Liver (tissue), 9 donors: ENCODE results near the gene PDE4C. TPM values are rescaled to one million over a fixed set of nuclear protein-coding genes. Genes with fewer than 3 reads are reported as not detected.

Experiments used
- DNase-seq: peaks from one replicate; pipeline ENCODE4 v3.0.0-alpha.2; 2017; ENCODE audit warnings: low spot score
- H3K27ac ChIP-seq, 2 donors: one replicate each; pipeline ENCODE4 v1.7.0; 2013; ENCODE audit warnings: inconsistent platforms in 2 of 2, low read length in 2 of 2, control low read depth in 1 of 2, low read depth in 1 of 2, mild to moderate bottlenecking in 1 of 2
- H3K27me3 ChIP-seq, 4 donors: one replicate each; pipeline versions ENCODE4 v1.6.1 to v1.7.0; 2013; ENCODE audit warnings: low read length in 3 of 4, inconsistent platforms in 1 of 4, mild to moderate bottlenecking in 1 of 4, moderate library complexity in 1 of 4; ENCODE audit not compliant: control insufficient read depth in 4 of 4, insufficient read depth in 4 of 4
- H3K36me3 ChIP-seq, 4 donors: one replicate each; pipeline versions ENCODE4 v1.6.1 to v1.7.0; 2013; ENCODE audit warnings: low read length in 3 of 4, mild to moderate bottlenecking in 3 of 4, low read depth in 1 of 4, moderate library complexity in 1 of 4; ENCODE audit not compliant: control insufficient read depth in 4 of 4, insufficient read depth in 3 of 4
- H3K4me1 ChIP-seq, 4 donors: one replicate each; pipeline versions ENCODE4 v1.6.1 to v1.7.0; 2013; ENCODE audit warnings: low read length in 3 of 4, mild to moderate bottlenecking in 3 of 4, moderate library complexity in 1 of 4; ENCODE audit not compliant: control insufficient read depth in 4 of 4, insufficient read depth in 4 of 4
- H3K4me3 ChIP-seq, 3 donors: one replicate each; pipeline versions ENCODE4 v1.6.1 to v1.7.0; 2013; ENCODE audit warnings: low read length in 3 of 3, control low read depth in 1 of 3, low read depth in 1 of 3, mild to moderate bottlenecking in 1 of 3
- H3K9ac ChIP-seq, 2 donors: one replicate each; pipeline ENCODE4 v1.7.0; 2013; ENCODE audit warnings: low read length in 2 of 2, mild to moderate bottlenecking in 2 of 2, moderate library complexity in 2 of 2, control low read depth in 1 of 2, low read depth in 1 of 2
- H3K9me3 ChIP-seq, 4 donors: one replicate each; pipeline versions ENCODE4 v1.6.1 to v1.7.0; 2013; ENCODE audit warnings: low read length in 3 of 4; ENCODE audit not compliant: control insufficient read depth in 4 of 4
- ATF3 ChIP-seq: IDR thresholded peaks from 2 replicates; pipeline ENCODE4 v1.6.1; 2016; ENCODE audit warnings: antibody characterized with exemption
- CTCF ChIP-seq: fragments of 150-350 bp; IDR thresholded peaks from 2 replicates; pipeline ENCODE4 v1.5.1; 2017; ENCODE audit warnings: improper control_type of control experiment, low read depth, low read length; ENCODE audit not compliant: missing input control
- EGR1 ChIP-seq, 2 donors: IDR thresholded peaks; 2 replicates each; pipeline ENCODE4 v1.6.1; 2016 to 2018; ENCODE audit warnings: antibody characterized with exemption in 2 of 2, low read depth in 2 of 2
- FOXA1 ChIP-seq: IDR thresholded peaks from 2 replicates; pipeline ENCODE4 v1.6.1; 2016; ENCODE audit warnings: antibody characterized with exemption
- FOXA2 ChIP-seq: IDR thresholded peaks from 2 replicates; pipeline ENCODE4 v1.6.1; 2016; ENCODE audit warnings: antibody characterized with exemption
- GABPA ChIP-seq, 2 donors: IDR thresholded peaks in 1 of 2; conservative IDR thresholded peaks in 1 of 2; 2 replicates each; pipeline ENCODE4 v1.6.1; 2016; ENCODE audit warnings: antibody characterized with exemption in 2 of 2, mild to moderate bottlenecking in 1 of 2, moderate library complexity in 1 of 2
- HNF4A ChIP-seq, 2 donors: conservative IDR thresholded peaks; 2 replicates each; pipeline ENCODE4 v1.6.1; 2016; ENCODE audit warnings: antibody characterized with exemption in 2 of 2, mild to moderate bottlenecking in 2 of 2
- HNF4G ChIP-seq: IDR thresholded peaks from 2 replicates; pipeline ENCODE4 v1.6.1; 2016; ENCODE audit warnings: antibody characterized with exemption
- JUND ChIP-seq, 2 donors: IDR thresholded peaks; 2 replicates each; pipeline ENCODE4 v1.6.1; 2016; ENCODE audit warnings: antibody characterized with exemption in 2 of 2
- MAX ChIP-seq: IDR thresholded peaks from 2 replicates; pipeline ENCODE4 v1.6.1; 2016; ENCODE audit warnings: antibody characterized with exemption
- NR2F2 ChIP-seq: IDR thresholded peaks from 2 replicates; pipeline ENCODE4 v1.6.1; 2016; ENCODE audit warnings: antibody characterized with exemption
- RAD21 ChIP-seq, 2 donors: IDR thresholded peaks; 2 replicates each; pipeline ENCODE4 v1.6.1; 2016; ENCODE audit warnings: antibody characterized with exemption in 2 of 2, mild to moderate bottlenecking in 2 of 2
- REST ChIP-seq: IDR thresholded peaks from 2 replicates; pipeline ENCODE4 v1.6.1; 2016; ENCODE audit warnings: antibody characterized with exemption, mild to moderate bottlenecking
- RXRA ChIP-seq, 2 donors: IDR thresholded peaks; 2 replicates each; pipeline ENCODE4 v1.6.1; 2017 to 2018; ENCODE audit warnings: antibody characterized with exemption in 2 of 2, mild to moderate bottlenecking in 1 of 2
- SP1 ChIP-seq: IDR thresholded peaks from 2 replicates; pipeline ENCODE4 v1.6.1; 2018; ENCODE audit warnings: antibody characterized with exemption, mild to moderate bottlenecking
- TAF1 ChIP-seq: conservative IDR thresholded peaks from 2 replicates; pipeline ENCODE4 v1.6.1; 2016; ENCODE audit warnings: antibody characterized with exemption, mild to moderate bottlenecking
- YY1 ChIP-seq: IDR thresholded peaks from 2 replicates; pipeline ENCODE4 v1.6.1; 2016; ENCODE audit warnings: antibody characterized with exemption, mild to moderate bottlenecking
- ZBTB33 ChIP-seq: IDR thresholded peaks from 2 replicates; pipeline ENCODE4 v1.6.1; 2016; ENCODE audit warnings: antibody characterized with exemption
- WGBS: extraction: QIAGEN DNeasy Blood & Tissue Kit; methylation state at CpG from one replicate; pipeline ENCODE4 v1.1.7; 2013; 5-methylcytosine and 5-hydroxymethylcytosine counted together
- polyA plus RNA-seq, 2 donors: library from polyadenylated mRNA; stranded (reverse) in 1 of 2; unstranded in 1 of 2; fragments of 200-250 nt in 1 of 2; fragments of >200 nt in 1 of 2; fragmentation: Nextera tagmentation in 1 of 2; extraction: Ambion mirVana in 1 of 2; gene quantifications; one replicate each; pipeline versions ENCODE4 v1.2.1 to v1.2.3, GENCODE V29; 2013 to 2015
- total RNA-seq, 2 donors: library from RNA; depleted of rRNA; stranded (reverse); fragments of >200 nt; gene quantifications; one replicate each; pipeline ENCODE4 v1.2.3, GENCODE V29; 2014
- donor health status: healthy.
- donor health status: healthy.
- donor health status: healthy.
- donor health status: healthy.
- donor health status: healthy.

Gene PDE4C
- total and polyA plus RNA-seq, 4 donors = 0.23 to 0.75 (median 0.51) TPM; not detected in 1

GRCh38 chr19:18231775-18232174 lies 5.5 kb upstream of the PDE4C start:
- Histone ChIP-seq H3K36me3 (no peaks in the 10 kb centered on the region), H3K9ac (no peak overlapping the region), H3K4me1 (no peaks in the 10 kb centered on the region), H3K27me3 (peaks cover 0 to 6% (median 0%) of the 10 kb centered on the region in 4 donors), H3K9me3 (peaks cover 0 to 7% (median 6%) of the 10 kb centered on the region in 4 donors), H3K27ac (no peak overlapping the region), H3K4me3 (no peak overlapping the region)
- WGBS = 31% methylated on average over 4 of the region's 4 CpGs
- no peak for DNase-seq
- TF ChIP-seq ATF3 (no peak), HNF4G (no peak), NR2F2 (no peak), REST (no peak), ZBTB33 (no peak), EGR1 (IDR thresholded peaks at IDR 0.05; ENCODE audit: low read depth in 2 of 2) (no peak), MAX (no peak), FOXA2 (no peak), JUND (IDR thresholded peaks at IDR 0.05) (no peak), HNF4A (conservative IDR thresholded peaks at IDR 0.05) (no peak), CTCF (no peak), FOXA1 (no peak), GABPA (IDR thresholded peaks at IDR 0.05 in 1 of 2, conservative IDR thresholded peaks at IDR 0.05 in 1 of 2) (no peak), YY1 (no peak), RAD21 (IDR thresholded peaks at IDR 0.05) (no peak), RXRA (IDR thresholded peaks at IDR 0.05) (no peak), TAF1 (no peak), SP1 (no peak)
